Brain pericyte (primary cell): Measurements from ENCODE around the gene KLRK1.
A peak's percentile ranks its signal among the peaks of the same experiment; 100 is the strongest.
"Not testable (repeated sequence)": the region's sequence is repeated elsewhere in the genome, so short reads cannot be mapped to it uniquely, and the experiment has no call there.

Source experiments
- DNase-seq: peaks from one replicate; pipeline ENCODE4 v3.0.0-alpha.2; 2012; ENCODE audit warnings: low read depth, low spot score

The KLRK1 gene

DNA sequence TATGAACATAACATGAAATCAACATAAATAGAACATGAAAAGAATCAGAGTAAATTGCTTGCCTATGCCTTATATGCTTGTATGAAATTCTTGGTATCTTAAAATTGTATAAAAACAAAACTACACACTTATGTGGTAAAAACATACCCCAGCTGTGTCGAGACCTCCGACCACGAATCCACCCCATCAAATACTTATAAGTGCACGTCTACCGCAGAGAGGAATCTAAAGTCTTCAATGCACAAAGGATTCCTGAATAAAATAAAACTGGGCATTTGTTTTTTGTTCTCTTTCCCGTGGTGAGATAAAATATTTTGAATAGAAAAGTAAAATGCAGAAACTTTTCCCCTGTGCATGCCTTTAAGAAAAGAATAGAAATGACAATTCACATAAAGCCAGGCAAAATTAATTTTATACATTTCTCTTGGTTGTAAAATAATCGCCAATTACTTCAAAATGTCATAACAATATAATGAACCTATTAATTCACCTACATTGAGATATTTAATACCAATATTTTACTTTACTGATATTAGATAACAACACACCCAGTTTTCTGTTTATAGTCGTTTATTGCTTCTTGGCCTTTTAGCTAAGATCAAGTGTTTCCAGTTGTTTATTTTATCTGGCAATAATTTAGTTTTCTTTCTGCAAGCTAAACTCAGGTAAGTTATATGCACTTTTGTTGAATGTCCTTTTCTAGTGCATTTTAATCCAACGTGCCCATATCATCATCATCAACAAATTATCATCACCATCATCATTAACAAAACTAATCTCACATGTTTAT is 1.0 kb downstream of the KLRK1 start:
- DNase-seq, result no peak

DNA sequence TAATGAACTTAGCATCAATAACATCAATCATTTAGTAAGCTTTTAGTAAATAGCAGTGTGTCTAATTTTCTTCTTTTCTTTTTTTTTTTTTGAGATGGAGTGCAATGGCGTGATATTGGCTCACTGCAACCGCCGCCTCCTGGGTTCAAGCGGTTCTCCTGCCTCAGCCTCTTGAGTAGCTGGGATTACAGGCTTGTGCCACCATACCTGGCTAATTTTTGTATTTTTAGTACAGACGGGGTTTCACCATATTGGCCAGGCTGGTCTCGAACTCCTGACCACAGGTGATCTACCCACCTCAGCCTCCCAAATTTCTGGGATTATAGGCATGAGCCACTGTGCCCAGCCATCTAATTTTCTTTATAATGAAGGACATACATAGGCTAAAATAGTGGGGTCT is 2.3 kb downstream of the KLRK1 start:
- not testable (repeated sequence) for DNase-seq

DNA sequence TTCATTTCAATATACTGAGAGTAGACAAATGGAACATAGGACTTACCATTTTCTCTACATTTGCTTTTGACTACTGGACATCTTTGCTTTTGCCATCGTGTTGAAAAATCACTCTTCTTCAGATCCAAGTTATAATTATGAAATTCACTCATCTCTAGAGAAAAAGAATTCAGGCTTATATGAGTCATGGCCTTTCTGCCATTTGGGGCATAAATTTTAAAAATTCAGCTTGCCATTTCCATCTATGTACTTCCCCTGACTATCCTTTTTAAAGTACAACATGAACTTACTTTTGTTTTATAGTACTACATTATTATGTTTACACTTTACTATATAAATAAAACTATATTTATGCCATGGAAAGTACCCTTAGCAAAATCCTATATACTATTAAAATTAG is 3.0 kb downstream of the KLRK1 start:
- DNase-seq, result no peak

DNA sequence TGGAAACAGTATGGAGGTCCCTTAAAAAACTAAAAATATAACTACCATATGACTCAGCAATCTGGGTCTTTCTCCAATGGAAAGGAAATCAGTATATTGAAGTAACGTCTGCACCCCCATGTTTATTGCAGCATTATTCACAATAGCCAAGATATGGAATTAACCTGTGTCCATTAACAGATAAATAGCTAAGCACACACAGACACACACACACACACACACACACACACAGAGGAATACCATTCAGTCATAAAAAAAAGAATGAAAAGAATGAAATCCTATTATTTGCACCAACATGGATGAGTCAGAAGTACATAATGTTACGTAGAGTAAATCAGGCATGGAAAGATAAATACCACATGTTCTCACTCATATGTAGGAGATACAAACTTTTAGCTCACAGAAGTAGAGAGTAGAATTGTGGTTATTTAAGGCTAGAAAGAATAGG is 4.7 kb downstream of the KLRK1 start:
- no peak for DNase-seq

DNA sequence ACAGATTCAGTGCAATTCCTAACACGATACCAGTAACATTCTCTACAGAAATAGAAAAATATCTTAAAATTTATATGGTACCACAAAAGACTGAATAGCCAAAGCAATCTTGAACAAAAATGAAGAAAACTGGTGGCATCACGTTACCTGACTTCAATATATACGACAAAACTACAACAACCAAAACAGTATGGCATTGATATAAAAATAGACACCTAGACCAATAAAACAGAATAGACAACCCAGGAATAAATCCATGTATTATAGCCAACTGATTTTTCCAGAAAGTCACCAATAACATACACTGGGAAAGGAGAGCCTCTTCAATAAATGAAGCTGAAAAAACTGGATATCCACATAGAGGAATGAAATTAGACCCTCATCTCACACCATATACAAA is 5.7 kb downstream of the KLRK1 start:
- DNase-seq, result no peak

DNA sequence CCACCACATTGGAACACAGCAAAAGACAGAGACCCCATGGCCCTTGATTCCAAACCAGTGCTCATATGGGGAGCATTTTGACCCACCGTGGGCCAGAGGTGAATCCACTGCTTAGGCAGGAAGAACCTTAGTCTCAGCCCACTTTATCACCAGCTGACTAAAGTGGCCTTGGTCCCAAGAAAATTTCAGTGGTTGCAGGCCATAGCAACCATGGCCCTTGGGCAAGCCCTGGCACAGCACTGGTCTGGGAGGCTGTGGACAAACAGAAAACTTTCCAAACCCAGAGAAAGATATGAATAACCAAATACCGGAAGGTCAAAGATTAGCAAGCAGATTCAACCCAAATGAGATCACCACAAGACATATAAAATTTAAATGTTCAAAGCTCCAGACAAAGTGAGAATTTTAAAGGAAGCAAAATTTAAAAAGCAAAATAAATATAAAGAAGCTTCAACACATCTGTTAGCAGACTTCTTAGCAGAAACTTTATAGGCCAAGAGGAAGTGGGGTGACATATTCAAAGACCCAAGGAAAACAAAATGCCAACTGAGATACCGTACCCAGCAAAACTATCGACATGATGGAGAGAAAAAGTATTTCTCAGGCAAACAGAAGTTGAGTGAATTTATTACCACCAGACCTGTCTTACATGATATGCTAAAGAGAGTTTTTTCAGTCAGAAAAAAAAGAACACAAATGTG is 7.8 kb downstream of the KLRK1 start:
- DNase-seq, result no peak

DNA sequence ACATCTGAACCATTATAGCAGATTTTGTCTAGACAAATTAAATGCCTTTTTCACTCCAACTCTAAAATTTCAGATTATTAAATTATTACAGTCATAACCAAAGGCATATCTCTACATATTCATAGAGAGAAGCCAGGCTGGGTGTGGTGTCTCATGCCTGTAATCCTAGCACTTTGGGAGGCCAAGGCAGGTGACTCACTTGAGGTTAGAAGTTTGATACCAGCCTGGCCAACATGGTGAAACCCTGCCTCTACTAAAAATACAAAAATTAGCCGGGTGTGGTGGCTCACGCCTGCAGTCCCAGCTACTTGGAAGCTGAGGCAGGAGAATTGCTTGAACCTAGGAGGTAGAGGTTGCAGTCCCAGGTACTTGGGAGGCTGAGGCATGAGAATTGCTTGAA is 11.1 kb downstream of the KLRK1 start:
- not testable (repeated sequence) for DNase-seq

DNA sequence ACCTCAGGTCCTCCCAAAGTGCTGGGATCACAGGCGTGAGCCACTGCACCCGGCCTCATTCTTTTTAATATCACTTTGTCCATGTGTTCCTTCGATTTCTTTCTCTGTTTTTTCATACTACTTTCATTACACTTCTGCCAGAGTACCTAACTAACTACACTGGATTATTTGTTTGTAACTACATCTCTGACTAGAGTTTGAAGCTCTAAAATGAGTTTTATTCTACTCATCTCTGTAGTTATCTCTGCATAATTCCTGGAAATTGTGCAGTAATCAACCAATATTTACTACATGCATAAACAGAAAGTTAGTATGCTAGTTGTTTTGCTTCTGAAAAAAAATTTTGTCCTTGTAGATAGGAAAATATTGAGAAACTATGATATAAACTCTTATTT is 15.2 kb downstream of the KLRK1 start:
- no peak for DNase-seq

DNA sequence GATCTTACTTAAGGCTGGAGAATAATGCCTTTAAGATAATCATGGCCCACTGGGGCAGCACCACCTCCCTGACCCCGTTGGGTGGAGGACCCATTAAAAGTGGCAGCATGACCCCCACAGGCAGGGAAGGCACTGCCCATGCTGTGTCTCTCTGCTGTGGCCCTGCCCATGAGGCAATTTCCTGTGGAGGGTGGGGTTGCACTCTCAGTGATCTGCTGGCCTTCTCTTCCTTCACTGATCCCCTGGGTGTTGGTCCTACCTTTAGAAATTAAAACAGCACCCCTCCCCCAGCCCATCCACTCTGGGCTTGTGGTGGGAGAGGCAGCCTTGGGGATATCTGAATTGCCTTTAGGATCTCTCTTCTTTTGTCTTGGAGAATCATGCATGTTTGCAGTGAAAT is 17.3 kb downstream of the KLRK1 start:
- DNase-seq, result no peak

DNA sequence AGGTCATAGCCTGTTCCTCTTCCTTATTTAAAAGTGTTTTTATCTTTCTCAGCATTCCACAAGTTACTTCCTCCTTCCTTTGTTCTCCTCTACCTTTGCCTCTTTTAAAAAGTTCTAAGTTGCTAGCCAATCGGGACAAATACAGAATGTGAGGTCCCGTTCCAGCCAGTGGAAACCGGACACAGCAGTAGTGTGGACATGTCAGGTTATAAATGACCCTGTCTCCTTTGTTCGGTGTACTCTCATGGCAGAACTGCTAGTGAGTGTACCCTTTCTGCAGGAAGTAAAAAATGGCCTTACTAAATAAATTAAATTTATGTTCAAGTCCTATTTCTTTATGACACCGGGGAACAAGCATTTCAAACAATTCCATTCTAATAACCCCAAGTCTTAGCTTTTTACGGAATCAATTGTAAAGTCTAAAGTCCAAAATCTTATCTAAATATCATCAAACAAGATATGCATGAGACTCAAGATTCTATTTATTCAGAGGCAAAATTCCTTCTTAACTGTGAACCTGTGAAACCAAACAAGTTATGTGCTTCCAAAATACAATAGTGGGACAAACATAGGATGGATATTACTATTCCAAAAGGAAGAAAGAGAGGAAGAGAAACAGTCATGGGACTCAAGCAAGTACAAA is 17.8 kb downstream of the KLRK1 start:
- not testable (repeated sequence) for DNase-seq

DNA sequence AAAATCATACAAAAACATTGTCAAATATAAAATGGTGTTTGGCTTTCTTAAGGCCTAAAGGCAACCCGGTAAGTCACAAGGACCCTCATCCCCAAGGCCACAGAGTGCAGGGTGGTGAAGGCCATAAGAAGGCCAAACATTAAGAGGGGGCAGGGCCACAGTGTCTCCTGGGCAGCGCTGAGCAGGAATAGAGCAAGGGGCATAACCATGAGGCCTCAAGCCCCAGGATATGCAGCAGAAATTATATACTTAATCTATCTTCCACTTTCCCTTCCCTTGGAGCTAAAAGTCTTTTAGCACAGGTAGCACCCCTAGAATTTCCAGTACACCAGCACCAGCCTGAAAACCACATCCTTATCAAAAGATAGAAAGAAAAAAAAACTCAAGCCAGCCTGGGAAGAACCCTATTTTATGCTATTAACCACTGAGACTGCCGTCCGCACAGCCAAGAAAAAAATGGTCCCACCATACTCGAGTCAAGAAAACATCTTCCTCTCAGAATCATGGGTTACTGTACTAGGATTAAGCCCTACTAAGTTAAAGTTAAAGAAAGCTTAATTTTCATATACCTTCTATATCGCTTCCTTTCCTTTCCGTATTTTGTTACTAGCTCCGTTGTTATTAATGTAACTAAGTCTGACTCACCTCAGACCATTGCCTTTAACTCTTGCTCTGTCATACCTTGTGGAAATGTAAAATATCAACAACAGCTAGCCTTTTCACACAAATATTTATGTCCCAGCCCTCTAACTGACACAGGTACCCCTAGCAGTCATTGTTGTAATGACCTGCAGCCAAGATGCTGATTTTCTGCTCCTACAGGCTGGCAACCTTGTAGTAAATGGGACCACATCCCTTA is 20.1 kb downstream of the KLRK1 start:
- no peak for DNase-seq

DNA sequence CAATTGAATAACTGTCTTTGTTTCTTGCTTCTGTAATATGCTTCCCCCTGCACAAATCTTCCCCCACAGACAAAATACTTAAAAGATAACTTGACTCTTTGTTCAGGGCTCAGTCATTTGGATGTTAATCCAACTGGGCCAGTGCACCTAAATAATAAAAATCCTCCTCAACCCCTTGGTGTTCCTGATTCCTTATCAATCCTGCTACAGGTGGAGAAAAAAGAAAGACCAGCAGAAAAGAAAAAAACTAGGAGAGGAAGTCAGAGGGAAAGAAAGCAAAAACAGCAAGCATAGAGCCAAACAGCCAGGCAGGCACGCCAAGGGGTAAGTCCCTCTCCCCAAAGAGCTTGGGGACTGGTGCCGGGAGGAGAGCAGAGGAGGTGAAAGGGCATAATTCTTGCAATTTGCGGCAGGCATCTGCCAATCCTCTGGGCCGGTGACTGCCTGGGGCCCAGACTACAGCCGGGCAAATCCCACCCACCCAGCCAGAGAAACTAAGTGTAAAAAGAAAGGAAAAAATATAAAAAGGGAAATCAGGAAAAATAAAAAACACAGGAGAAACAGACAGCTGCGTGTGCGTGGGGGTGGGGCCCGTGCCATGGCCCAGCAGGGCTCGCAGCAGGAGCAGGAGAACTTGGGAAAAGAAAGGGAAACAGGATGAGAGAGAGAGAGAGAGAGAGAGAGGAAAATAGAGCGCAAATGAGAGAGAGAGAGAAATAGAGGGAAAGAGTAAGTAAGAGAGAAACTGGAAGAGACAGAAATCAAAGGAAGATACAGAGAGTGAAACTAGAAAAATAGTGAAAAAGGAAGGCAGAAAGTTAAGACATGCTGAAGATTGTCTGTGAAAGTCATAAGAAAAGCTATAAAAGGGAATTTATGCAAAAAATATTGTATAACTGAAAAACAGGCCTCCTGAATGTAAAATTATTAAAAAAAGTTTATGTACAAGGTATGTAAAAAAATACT is 21.4 kb downstream of the KLRK1 start:
- no peak for DNase-seq

DNA sequence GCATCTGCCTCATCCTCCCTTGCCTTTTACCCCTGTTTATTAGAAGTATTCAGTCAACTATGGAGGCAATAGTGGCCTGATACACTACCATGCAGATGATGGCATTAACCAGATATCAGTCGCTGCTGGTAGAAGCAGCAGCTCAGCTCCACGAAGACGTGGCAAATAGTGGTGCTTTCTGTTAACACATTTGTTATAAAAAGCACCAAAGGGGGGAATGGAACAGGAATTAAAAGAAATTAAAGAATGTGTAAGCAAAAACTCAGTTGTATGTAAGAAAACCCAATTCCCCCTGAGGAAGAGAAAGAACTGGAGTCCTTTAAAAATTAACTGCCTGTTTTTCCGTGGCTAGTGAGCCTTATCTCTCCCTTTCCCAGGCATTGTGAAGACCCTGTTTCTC is 22.1 kb downstream of the KLRK1 start:
- DNase-seq, result not testable (repeated sequence)

DNA sequence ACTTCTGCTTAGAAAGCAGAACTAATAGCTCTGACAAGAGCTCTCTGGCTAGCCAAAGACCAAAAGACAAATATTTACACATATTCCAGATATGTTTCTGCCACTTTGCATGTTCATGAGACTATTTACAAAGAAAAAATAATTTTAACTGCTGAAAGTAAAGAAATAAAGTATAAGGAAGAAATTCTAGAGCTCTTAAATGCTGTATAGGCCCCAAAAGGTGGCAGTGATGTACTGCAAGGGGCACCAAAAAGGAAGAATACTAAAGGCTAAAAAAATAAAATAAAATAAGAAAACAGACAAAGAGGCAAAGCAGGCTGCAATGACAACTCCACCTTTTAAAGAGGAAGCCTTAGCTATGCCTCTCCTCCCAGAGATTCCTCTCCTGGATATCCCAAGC is 23.0 kb downstream of the KLRK1 start:
- DNase-seq, result no peak

DNA sequence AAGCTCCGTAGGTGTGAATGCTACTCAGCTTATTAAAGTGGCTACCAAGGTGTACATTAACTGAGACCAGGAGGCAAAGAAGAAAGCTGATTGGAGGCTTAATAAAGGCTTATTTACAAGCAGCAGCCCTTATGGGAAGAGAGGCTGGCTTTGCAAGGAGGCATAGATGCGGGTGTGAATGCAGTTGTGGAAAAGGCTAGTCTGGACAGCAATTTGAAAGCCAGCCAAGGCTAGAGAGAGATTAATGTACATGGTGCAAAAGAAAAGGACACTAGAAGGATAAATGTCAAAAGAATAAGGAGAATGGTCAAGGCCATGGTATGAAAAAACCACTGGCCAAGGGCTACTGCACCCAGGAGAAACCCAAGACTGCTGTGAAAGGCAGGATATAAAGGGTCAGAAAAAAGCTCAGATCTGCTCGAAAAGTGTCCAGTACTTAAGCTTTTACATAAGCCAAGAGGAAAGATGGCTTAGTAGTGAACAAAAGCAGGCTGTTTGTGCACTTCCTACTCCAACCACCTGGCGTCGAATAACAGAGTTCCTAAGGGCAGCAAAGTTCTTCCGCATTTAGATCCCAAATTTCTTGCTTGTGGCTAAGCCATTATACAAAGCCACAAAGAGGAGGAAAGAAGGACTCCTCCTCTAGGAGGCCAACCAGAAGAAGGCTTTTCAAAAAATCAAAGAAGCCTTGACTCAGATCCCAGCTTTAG is 24.0 kb downstream of the KLRK1 start:
- DNase-seq, result no peak

DNA sequence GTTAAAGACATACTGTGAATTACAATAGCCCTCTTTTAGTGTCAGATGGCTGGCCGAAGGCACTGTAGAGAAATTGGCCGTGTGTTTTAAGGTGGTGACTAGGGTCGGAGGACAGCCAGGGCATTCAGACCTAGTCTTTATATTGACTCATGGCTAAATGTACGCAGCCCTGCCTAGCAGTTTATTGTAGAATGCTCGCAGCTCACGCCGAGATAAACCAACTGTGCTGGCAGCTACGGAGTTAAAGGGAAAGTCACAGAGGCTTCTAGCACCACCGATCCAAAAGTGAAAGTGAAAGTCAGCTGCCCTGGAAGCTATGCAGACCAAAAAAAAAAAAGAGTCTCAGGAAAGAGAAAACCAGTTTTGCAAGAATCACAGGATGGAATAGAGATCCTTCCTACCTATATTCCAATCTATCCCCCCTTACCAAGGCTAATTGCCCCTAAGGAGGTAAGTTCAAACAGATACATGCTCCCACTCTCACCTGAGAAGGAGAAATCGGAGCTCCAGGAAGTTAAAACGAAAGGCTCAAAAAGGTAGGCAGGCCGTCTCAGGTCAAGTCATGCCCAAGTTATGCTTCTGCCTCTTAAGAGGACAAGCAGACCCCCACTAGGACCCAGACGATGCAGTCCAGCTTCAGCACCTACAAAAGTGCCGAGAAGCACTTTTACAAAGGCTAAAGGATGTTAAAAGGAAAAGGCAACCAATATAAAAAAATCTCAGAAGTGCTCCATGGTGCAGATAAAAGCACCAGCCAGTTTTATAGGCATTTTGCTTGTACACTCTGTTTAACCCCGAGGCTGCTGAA is 24.8 kb downstream of the KLRK1 start:
- DNase-seq, result peak; percentile 31

DNA sequence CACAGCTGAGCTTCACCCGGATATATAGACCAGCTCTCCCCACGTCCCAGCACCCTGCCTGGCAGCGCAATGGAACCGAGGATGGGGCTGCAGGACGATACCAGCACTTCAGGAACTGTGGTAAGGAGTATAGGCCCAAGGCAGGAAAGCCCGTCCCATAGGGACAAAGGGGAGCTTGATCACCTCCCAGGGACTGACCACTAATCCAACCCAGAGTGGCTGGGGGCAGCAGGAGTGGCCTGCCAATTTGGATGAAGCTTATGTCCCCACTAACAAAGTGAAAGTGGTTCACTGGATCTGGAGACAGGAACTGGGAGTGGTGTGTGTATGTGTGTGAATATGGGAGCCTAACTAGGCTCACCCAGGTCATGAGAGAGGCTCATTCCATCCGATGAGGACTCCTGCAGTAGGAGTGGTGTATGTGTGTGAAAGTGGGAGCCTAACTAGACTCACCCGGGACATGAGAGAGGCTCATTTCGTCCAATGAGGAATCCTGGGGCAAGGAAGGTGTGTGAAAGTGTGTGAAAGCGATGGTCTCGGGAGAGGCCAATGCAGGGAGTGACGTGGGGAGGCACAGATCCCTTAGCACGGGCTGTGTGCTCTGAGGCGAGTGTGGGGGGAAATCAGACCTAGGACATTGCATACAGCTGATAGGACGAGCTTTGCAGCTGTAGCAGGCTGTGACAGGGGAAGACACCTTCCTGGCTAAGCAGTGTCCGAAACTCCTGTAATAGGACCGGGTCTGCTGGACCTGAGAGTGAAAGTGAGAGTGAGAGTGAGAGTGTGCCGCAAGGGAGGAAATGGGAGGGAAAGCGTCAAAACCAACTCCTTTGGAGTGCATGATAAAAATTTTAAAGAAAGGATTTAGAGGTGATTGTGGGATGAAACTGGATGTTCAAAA is 25.7 kb downstream of the KLRK1 start:
- DNase-seq, result peak; percentile 39

DNA sequence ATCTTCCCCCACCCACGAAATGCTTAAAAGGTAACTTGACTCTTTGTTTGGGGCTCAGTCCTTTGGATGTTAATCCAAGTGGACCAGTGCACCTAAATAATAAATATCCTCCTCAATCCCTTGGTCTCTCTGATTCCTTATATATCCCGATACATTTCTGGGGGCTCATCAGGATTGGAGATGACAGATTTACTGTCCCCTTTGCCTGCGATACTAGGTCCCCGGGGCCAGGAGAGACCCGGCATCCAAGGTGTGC is 26.3 kb downstream of the KLRK1 start:
- no peak for DNase-seq
